Transverse colon (tissue), 4 donors: ENCODE data around the gene RGS19.

Experiments used
- CTCF ChIP-seq, 5 experiments: fragments of 200-600 bp in 3 of 5; fragments of 450-650 bp in 2 of 5; sonication (generic) in 3 of 5; IDR thresholded peaks; 1 replicate in 2 of 5; 2 replicates in 3 of 5; pipeline ENCODE4 v1.5.1; 2016 to 2017; ENCODE audit warnings: antibody characterized with exemption in 5 of 5, inconsistent platforms in 3 of 5, mild to moderate bottlenecking in 2 of 5, moderate library complexity in 1 of 5
- POLR2A ChIP-seq: fragments of 450-650 bp; IDR thresholded peaks from one replicate; pipeline ENCODE4 v1.6.1; 2016; ENCODE audit warnings: antibody characterized with exemption, mild to moderate bottlenecking, moderate library complexity
- POLR2AphosphoS5 ChIP-seq, 3 donors: sonication (generic); formaldehyde crosslinking; IDR thresholded peaks; one replicate each; pipeline ENCODE4 v1.6.1; 2016; ENCODE audit warnings: antibody characterized with exemption in 3 of 3

DNA sequence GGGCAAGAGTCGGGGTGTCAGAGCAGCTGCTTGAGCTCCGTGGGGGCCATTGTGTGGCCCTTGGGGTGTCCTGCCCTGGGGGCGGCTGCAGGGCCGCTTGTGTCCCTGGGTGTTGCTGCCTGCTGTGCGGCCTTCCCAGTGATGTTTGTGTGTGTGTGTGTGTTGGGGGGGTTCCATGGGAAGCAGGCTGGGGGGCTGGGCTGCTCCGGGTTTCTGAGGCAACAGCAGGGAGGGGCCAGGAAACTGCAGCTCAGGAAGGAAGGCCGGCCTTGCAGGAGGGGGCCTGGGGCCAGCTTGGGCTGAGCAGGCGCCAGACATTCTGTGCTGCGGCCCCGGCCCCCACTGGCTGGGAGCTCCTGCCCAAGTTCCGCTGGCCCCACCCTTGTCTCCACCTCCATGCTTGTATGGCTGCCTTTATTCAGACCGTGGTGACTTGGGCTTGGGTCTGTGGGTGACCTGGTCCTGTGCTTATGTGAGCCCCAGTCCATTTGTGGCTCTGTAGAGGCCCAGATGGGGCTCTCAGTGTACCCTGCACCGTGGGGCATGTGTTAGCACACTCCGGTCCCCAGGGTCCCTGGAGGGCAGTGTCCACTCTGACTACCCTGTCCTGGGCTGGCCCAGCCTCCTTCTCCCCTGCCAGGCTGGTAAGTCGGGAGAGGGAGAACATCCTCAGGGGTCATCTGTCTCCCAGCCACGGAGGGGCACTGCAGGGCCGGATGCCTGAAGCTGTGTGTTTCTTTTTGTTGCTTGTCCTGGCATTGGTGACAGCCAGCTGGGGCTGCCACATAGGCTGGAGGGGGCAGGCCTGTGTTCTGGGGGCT, 25.3 kb downstream of the RGS19 start:
- TF ChIP-seq POLR2A, result no peak
- TF ChIP-seq CTCF (IDR thresholded peaks at IDR 0.05), result no peak
- TF ChIP-seq POLR2AphosphoS5 (IDR thresholded peaks at IDR 0.05), result no peak
